Measurements from ENCODE around the gene PROSER3. TPM values are rescaled to one million over a fixed set of nuclear protein-coding genes. Genes with fewer than 3 reads are reported as not detected.
A peak's percentile ranks its signal among the peaks of the same experiment; 100 is the strongest.

The PROSER3 gene
- total RNA-seq, 2 experiments from 2014 or later: 39.8 to 62.8 TPM

DNA sequence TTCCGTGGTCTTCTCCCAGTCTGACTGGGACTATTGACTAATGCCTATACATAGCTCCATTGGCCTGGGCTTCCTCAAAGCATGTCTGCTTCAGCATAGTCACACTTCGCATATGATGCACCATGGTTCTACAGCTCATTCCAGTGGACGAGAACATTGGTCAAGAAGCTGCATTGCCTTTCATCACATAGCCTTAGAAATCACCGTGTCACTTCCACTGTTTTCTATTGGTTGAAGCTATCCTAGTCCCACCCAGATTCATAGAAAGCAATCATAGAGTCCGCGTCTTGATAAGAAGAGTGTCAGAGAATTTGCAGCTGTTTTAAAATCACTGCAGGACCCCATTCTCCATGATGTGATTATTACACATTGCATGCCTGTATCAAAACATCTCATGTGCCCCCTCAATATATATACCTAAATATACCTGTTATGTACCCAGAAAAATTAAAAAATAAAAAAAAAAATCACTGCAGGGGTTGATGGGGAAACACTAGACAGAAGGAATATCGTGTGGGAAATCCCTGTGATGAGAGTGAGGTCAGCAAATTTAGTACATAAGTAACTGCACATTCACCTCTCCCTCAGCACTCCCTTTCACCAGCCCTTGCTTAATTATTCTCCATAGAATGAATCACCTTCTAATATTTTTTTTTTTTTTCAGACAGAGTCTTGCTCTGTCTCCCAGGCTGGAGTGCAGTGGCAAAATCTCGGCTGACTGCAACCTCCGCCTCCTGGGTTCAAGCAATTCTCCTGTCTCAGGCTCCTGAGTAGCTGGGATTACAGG is 15.2 kb downstream of the PROSER3 start:
- peaks cover 12% of the 10 kb centered on the region for H3K4me1 Mint-ChIP-seq
- H3K36me3 Mint-ChIP-seq (ENCODE audit: low read depth): peaks cover 6% of the 10 kb centered on the region
- no peak overlapping the region for H3K4me3 Mint-ChIP-seq
- ChIA-PET POLR2A (no interaction called here), CTCF (no interaction called here)
- no peak for DNase-seq
- H3K27me3 Mint-ChIP-seq: no peaks in the 10 kb centered on the region
- intact Hi-C loops (cut with DNase I, micrococcal nuclease): no loop called here
- no peaks in the 10 kb centered on the region for H3K9me3 Mint-ChIP-seq (ENCODE audit: low read depth)
- no peak for ATAC-seq
- H3K27ac Mint-ChIP-seq: no peak overlapping the region

GRCh38 chr19:35774274-35775045 is 16.5 kb downstream of the PROSER3 start:
- CTCF ChIA-PET: interaction anchor here (0.6 kb wide), 1 partner anchor 15 kb away, joined by 4 read pairs; no protein-coding TSS in a partner anchor
- Mint-ChIP-seq H3K4me3 (peak overlapping the region; percentile 75), H3K9me3 (ENCODE audit: low read depth) (no peaks in the 10 kb centered on the region), H3K4me1 (peaks cover 12% of the 10 kb centered on the region), H3K36me3 (ENCODE audit: low read depth) (no peaks in the 10 kb centered on the region), H3K27ac (no peak overlapping the region), H3K27me3 (no peaks in the 10 kb centered on the region)
- intact Hi-C loops (cut with DNase I, micrococcal nuclease): loop anchor here (1.0 to 2.0 kb wide), 17 partner anchors 16 to 366 kb away; partner anchors contain the start of genes LIN37 (in 2 of the 2), PROSER3 (in 2 of the 2), PSENEN (in 2 of the 2) and U2AF1L4 (in 2 of the 2)
- POLR2A ChIA-PET: no interaction called here
- no peak for DNase-seq
- ATAC-seq: no peak

DNA sequence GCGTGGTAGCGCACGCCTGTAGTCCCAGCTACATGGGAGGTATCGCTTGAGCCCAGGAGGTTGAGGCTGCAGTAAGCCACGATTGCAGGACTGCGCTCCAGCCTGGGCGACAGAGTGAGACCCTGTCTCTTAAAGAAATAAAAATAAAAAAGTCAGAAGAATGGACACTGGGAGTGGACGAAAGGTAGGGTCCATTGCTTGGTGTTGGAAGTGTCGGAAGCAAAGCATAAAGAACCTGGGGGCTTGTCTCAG is 17.0 kb downstream of the PROSER3 start:
- no peaks in the 10 kb centered on the region for H3K9me3 Mint-ChIP-seq (ENCODE audit: low read depth)
- H3K27ac Mint-ChIP-seq: no peak overlapping the region
- no peaks in the 10 kb centered on the region for H3K27me3 Mint-ChIP-seq
- peaks cover 2% of the 10 kb centered on the region for H3K36me3 Mint-ChIP-seq (ENCODE audit: low read depth)
- H3K4me1 Mint-ChIP-seq: peaks cover 12% of the 10 kb centered on the region
- intact Hi-C loops (cut with DNase I, micrococcal nuclease): loop anchor here (1.0 to 2.0 kb wide), 17 partner anchors 16 to 365 kb away; partner anchors contain the start of genes LIN37 (in 2 of the 2), PROSER3 (in 2 of the 2), PSENEN (in 2 of the 2) and U2AF1L4 (in 2 of the 2)
- ChIA-PET POLR2A (no interaction called here), CTCF (no interaction called here)
- ATAC-seq (peak; percentile 3), DNase-seq (no peak)
- H3K4me3 Mint-ChIP-seq: peak overlapping the region; percentile 75

GRCh38 chr19:35775298-35776101 is 17.5 kb downstream of the PROSER3 start, which contains the start of gene ARHGAP33:
Gene ARHGAP33, plus strand, starts transcription at chr19:35775564. Its CDS starts 95 bp downstream, at chr19:35775659.
- peak; percentile 100 for DNase-seq
- H3K27ac Mint-ChIP-seq: no peak within 1 kb of the TSS
- ChIA-PET POLR2A (no interaction called here), CTCF (no interaction called here)
- H3K9me3 Mint-ChIP-seq (ENCODE audit: low read depth): no peaks in the 10 kb centered on the region
- H3K36me3 Mint-ChIP-seq (ENCODE audit: low read depth): peaks cover 2% of the 10 kb centered on the region
- H3K4me3 Mint-ChIP-seq: peak within 1 kb of the TSS; percentile 75
- H3K4me1 Mint-ChIP-seq: peaks cover 12% of the 10 kb centered on the region
- peak; percentile 98 for ATAC-seq
- intact Hi-C loops (cut with DNase I, micrococcal nuclease): loop anchor here (1.0 to 2.0 kb wide), 17 partner anchors 17 to 365 kb away; partner anchors contain the start of genes LIN37 (in 2 of the 2), PROSER3 (in 2 of the 2), PSENEN (in 2 of the 2) and U2AF1L4 (in 2 of the 2)
- H3K27me3 Mint-ChIP-seq: no peaks in the 10 kb centered on the region

DNA sequence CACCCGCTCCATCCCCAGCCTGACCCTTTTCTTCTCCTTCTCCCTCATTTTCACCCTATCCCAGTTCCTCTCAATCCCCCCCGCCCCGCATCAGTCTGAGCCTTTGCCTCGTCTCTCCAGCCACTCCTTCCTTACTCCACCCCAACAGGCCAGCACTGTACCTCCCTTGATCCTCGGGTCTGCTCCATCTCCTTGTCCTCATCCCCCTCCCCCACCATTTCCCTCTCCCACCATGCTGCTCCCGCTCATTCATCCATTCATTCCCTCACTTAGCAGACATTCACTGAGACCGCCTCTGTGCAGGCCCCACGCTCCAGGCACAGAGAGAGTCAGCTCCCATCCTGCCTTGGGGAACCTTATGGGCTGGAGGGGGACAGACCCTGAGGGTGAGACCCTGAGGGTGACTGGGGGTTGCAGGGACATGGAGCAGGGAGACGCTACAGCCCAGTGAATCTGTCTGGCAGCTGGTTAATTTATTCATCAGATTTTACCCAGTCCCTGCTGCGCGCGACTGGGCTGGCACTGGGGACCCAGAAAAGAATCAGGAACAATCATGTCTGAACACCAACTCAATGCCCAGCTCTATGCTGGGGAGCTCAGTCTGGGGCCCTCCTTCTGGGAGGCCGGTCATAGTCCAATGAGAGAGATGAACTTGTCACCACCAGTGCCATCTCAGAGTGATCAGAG is 18.3 kb downstream of the PROSER3 start:
- H3K27ac Mint-ChIP-seq: no peak overlapping the region
- no peaks in the 10 kb centered on the region for H3K9me3 Mint-ChIP-seq (ENCODE audit: low read depth)
- H3K4me3 Mint-ChIP-seq: peak overlapping the region; percentile 75
- peaks cover 4% of the 10 kb centered on the region for H3K36me3 Mint-ChIP-seq (ENCODE audit: low read depth)
- ChIA-PET CTCF (no interaction called here), POLR2A (no interaction called here)
- intact Hi-C loops (cut with DNase I, micrococcal nuclease): no loop called here
- no peak for ATAC-seq
- DNase-seq: no peak
- no peaks in the 10 kb centered on the region for H3K27me3 Mint-ChIP-seq
- H3K4me1 Mint-ChIP-seq: peaks cover 12% of the 10 kb centered on the region

GRCh38 chr19:35777086-35777841 is 19.3 kb downstream of the PROSER3 start:
- peaks cover 12% of the 10 kb centered on the region for H3K4me1 Mint-ChIP-seq
- H3K36me3 Mint-ChIP-seq (ENCODE audit: low read depth): peaks cover 5% of the 10 kb centered on the region
- no peaks in the 10 kb centered on the region for H3K9me3 Mint-ChIP-seq (ENCODE audit: low read depth)
- CTCF ChIA-PET: no interaction called here
- H3K27me3 Mint-ChIP-seq: no peaks in the 10 kb centered on the region
- DNase-seq (no peak), ATAC-seq (no peak)
- intact Hi-C loops (cut with DNase I, micrococcal nuclease): no loop called here
- POLR2A ChIA-PET: no interaction called here
- peak overlapping the region; percentile 75 for H3K4me3 Mint-ChIP-seq
- H3K27ac Mint-ChIP-seq: no peak overlapping the region

DNA sequence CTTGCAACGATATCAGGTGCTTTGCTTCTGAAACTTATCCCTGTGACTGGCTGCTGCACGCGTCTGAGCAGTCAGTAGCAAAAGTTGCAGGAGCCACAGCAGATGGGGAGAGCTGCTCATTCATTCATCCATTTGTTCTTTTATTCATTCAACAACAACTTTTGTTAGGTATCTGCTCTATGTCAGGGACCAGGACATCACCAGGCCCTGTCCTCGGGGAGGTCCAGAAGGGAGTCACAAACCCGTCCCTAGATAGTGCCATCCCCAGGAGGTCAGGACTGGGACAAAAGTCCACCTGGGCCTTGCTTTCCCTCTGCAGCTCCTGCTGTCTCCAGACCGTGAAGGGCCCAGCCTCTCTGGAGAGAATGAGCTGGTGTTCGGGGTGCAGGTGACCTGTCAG is 20.0 kb downstream of the PROSER3 start:
- H3K4me3 Mint-ChIP-seq: no peak overlapping the region
- ChIA-PET CTCF (no interaction called here), POLR2A (no interaction called here)
- no peaks in the 10 kb centered on the region for H3K27me3 Mint-ChIP-seq
- H3K36me3 Mint-ChIP-seq (ENCODE audit: low read depth): peaks cover 5% of the 10 kb centered on the region
- H3K27ac Mint-ChIP-seq: no peak overlapping the region
- DNase-seq: no peak
- intact Hi-C loops (cut with DNase I, micrococcal nuclease): no loop called here
- no peaks in the 10 kb centered on the region for H3K9me3 Mint-ChIP-seq (ENCODE audit: low read depth)
- peaks cover 12% of the 10 kb centered on the region for H3K4me1 Mint-ChIP-seq
- ATAC-seq: no peak

DNA sequence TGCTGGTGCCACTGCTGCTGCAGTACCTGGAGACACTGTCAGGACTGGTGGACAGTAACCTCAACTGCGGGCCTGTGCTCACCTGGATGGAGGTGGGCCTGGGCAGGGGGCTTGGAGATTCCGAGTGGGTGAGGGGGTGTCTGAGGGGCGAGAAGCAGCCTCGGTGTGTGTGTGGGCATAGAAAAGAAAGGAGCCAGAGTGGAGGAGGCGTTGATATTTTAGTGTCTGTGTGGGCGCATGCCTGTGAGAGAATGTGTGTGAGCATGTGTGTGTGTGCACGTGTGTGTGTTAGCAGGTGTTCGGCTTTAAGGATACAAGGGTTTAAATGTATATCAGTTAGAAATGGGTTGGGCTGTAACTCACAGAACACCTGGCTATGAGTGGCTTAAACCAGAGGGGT is 21.1 kb downstream of the PROSER3 start:
- H3K36me3 Mint-ChIP-seq (ENCODE audit: low read depth): peaks cover 5% of the 10 kb centered on the region
- DNase-seq (no peak), ATAC-seq (no peak)
- no peak overlapping the region for H3K27ac Mint-ChIP-seq
- intact Hi-C loops (cut with DNase I, micrococcal nuclease): no loop called here
- ChIA-PET CTCF (no interaction called here), POLR2A (interaction anchor here (0.6 kb wide), 1 partner anchor 19 kb away, joined by 3 read pairs; no protein-coding TSS in a partner anchor)
- no peaks in the 10 kb centered on the region for H3K27me3 Mint-ChIP-seq
- peaks cover 12% of the 10 kb centered on the region for H3K4me1 Mint-ChIP-seq
- H3K4me3 Mint-ChIP-seq: no peak overlapping the region
- H3K9me3 Mint-ChIP-seq (ENCODE audit: low read depth): no peaks in the 10 kb centered on the region

DNA sequence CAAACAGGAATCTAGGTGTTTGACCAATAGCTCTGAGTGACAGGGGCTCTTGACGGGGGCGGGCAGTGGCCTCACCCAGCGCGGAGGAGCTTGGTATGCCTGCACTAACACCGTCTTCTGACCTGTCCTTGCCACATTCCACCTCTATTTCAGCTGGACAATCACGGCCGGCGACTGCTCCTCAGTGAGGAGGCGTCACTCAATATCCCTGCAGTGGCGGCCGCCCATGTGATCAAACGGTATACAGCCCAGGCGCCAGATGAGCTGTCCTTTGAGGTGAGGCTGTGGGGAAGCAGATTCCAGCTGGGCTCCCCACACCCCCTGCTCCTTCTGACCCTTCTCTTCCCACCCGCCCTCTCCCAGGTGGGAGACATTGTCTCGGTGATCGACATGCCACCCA is 22.1 kb downstream of the PROSER3 start:
- no peaks in the 10 kb centered on the region for H3K27me3 Mint-ChIP-seq
- no peak for DNase-seq
- no peak overlapping the region for H3K27ac Mint-ChIP-seq
- intact Hi-C loops (cut with DNase I, micrococcal nuclease): no loop called here
- H3K36me3 Mint-ChIP-seq (ENCODE audit: low read depth): peaks cover 5% of the 10 kb centered on the region
- no peak for ATAC-seq
- CTCF ChIA-PET: interaction anchor here (0.9 kb wide), 1 partner anchor 167 kb away, joined by 3 read pairs; no protein-coding TSS in a partner anchor
- peaks cover 6% of the 10 kb centered on the region for H3K4me1 Mint-ChIP-seq
- H3K9me3 Mint-ChIP-seq (ENCODE audit: low read depth): no peaks in the 10 kb centered on the region
- POLR2A ChIA-PET: no interaction called here
- no peak overlapping the region for H3K4me3 Mint-ChIP-seq

DNA sequence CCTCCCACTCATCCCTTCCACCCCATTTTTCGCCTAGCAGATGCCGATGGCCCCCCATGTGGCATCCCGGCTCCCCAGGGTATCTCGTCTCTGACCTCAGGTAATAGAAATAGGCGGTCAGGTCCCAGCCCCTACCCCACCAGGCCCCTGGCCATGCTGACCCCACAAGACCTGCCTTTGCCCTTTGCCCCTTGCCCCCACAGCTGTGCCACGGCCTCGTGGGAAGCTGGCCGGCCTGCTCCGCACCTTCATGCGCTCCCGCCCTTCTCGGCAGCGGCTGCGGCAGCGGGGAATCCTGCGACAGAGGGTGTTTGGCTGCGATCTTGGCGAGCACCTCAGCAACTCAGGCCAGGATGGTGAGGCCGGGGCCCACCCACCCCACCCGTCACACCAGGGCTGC is 22.7 kb downstream of the PROSER3 start:
- peaks cover 4% of the 10 kb centered on the region for H3K4me1 Mint-ChIP-seq
- H3K9me3 Mint-ChIP-seq (ENCODE audit: low read depth): no peaks in the 10 kb centered on the region
- no peak overlapping the region for H3K4me3 Mint-ChIP-seq
- POLR2A ChIA-PET: no interaction called here
- CTCF ChIA-PET: interaction anchor here (0.5 kb wide), 1 partner anchor 21 kb away, joined by 3 read pairs; no protein-coding TSS in a partner anchor
- intact Hi-C loops (cut with DNase I, micrococcal nuclease): no loop called here
- peaks cover 5% of the 10 kb centered on the region for H3K36me3 Mint-ChIP-seq (ENCODE audit: low read depth)
- ATAC-seq (no peak), DNase-seq (no peak)
- H3K27me3 Mint-ChIP-seq: no peaks in the 10 kb centered on the region
- H3K27ac Mint-ChIP-seq: no peak overlapping the region
